ENCODE data around the gene PTPN11. TPM values are rescaled to one million over a fixed set of nuclear protein-coding genes. Genes with fewer than 3 reads are reported as not detected.

PTPN11 gene
- polyA plus RNA-seq, 1 donor (not counting 4 experiments of a cell fraction or from before 2014, with no cell fraction given), result 95.3 TPM

GRCh38 chr12:112546996-112547395 lies 128.2 kb downstream of the PTPN11 start:
- Histone ChIP-seq H3K27ac (ENCODE audit: control insufficient read depth, insufficient read depth, low read length) (no peak overlapping the region), H3K27me3 (ENCODE audit: control insufficient read depth, extremely low read depth, insufficient read depth, low read length) (no peaks in the 10 kb centered on the region), H3K9me1 (ENCODE audit: control insufficient read depth, extremely low read depth, insufficient read depth, low read length) (no peaks in the 10 kb centered on the region), H2AFZ (ENCODE audit: control insufficient read depth, low read length) (no peak overlapping the region), H3K4me3 (ENCODE audit: control insufficient read depth in 2 of 3, extremely low read depth in 1 of 3, insufficient read depth in 2 of 3, low read depth in 1 of 3, low read length in 3 of 3) (no peak overlapping the region), H3K79me2 (ENCODE audit: control insufficient read depth, insufficient read depth, low read length) (no peaks in the 10 kb centered on the region), H4K20me1 (ENCODE audit: control insufficient read depth, extremely low read depth, insufficient read depth, low read length) (no peaks in the 10 kb centered on the region), H3K9me3 (ENCODE audit: control insufficient read depth, low read depth, low read length) (no peaks in the 10 kb centered on the region), H3K9ac (ENCODE audit: control insufficient read depth, extremely low read depth, insufficient read depth, low read length) (no peak overlapping the region), H3K36me3 (ENCODE audit: control insufficient read depth in 2 of 2, extremely low read depth in 1 of 2, insufficient read depth in 2 of 2, low read length in 2 of 2) (no peaks in the 10 kb centered on the region), H3K4me1 (ENCODE audit: control insufficient read depth, extremely low read depth, insufficient read depth, low read length) (no peaks in the 10 kb centered on the region), H3K4me2 (ENCODE audit: control insufficient read depth, extremely low read depth, insufficient read depth, low read depth, low read length) (no peak overlapping the region)
- no peak for DNase-seq (ENCODE audit: low read depth, low spot score)
- dilution Hi-C loops (cut with MboI; ENCODE audit: extremely low pct_ligation_motif_present, low sequenced_read_pairs), result no loop called here
- no peak for FAIRE-seq
- no peak for TF ChIP-seq EZH2 (IDR thresholded peaks at IDR 0.05; ENCODE audit: low read length)
- TF ChIP-seq, protein P1, sequence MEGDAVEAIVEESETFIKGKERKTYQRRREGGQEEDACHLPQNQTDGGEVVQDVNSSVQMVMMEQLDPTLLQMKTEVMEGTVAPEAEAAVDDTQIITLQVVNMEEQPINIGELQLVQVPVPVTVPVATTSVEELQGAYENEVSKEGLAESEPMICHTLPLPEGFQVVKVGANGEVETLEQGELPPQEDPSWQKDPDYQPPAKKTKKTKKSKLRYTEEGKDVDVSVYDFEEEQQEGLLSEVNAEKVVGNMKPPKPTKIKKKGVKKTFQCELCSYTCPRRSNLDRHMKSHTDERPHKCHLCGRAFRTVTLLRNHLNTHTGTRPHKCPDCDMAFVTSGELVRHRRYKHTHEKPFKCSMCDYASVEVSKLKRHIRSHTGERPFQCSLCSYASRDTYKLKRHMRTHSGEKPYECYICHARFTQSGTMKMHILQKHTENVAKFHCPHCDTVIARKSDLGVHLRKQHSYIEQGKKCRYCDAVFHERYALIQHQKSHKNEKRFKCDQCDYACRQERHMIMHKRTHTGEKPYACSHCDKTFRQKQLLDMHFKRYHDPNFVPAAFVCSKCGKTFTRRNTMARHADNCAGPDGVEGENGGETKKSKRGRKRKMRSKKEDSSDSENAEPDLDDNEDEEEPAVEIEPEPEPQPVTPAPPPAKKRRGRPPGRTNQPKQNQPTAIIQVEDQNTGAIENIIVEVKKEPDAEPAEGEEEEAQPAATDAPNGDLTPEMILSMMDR (optimal IDR thresholded peaks at IDR 0.05 in 1 of 3, IDR thresholded peaks at IDR 0.05 in 1 of 3, conservative IDR thresholded peaks at IDR 0.05 in 1 of 3; ENCODE audit: extremely low read depth in 1 of 3, insufficient read depth in 2 of 3, low read length in 3 of 3), result no peak

GRCh38 chr12:112549031-112549430 lies 130.3 kb downstream of the PTPN11 start:
- Histone ChIP-seq H3K9me1 (ENCODE audit: control insufficient read depth, extremely low read depth, insufficient read depth, low read length) (no peaks in the 10 kb centered on the region), H3K4me3 (ENCODE audit: control insufficient read depth in 2 of 3, extremely low read depth in 1 of 3, insufficient read depth in 2 of 3, low read depth in 1 of 3, low read length in 3 of 3) (no peak overlapping the region), H2AFZ (ENCODE audit: control insufficient read depth, low read length) (no peak overlapping the region), H3K9ac (ENCODE audit: control insufficient read depth, extremely low read depth, insufficient read depth, low read length) (no peak overlapping the region), H4K20me1 (ENCODE audit: control insufficient read depth, extremely low read depth, insufficient read depth, low read length) (no peaks in the 10 kb centered on the region), H3K27ac (ENCODE audit: control insufficient read depth, insufficient read depth, low read length) (no peak overlapping the region), H3K4me1 (ENCODE audit: control insufficient read depth, extremely low read depth, insufficient read depth, low read length) (no peaks in the 10 kb centered on the region), H3K36me3 (ENCODE audit: control insufficient read depth in 2 of 2, extremely low read depth in 1 of 2, insufficient read depth in 2 of 2, low read length in 2 of 2) (no peaks in the 10 kb centered on the region), H3K4me2 (ENCODE audit: control insufficient read depth, extremely low read depth, insufficient read depth, low read depth, low read length) (no peak overlapping the region), H3K27me3 (ENCODE audit: control insufficient read depth, extremely low read depth, insufficient read depth, low read length) (no peaks in the 10 kb centered on the region), H3K9me3 (ENCODE audit: control insufficient read depth, low read depth, low read length) (no peaks in the 10 kb centered on the region), H3K79me2 (ENCODE audit: control insufficient read depth, insufficient read depth, low read length) (no peaks in the 10 kb centered on the region)
- no peak for DNase-seq (ENCODE audit: low read depth, low spot score)
- FAIRE-seq, result no peak
- dilution Hi-C loops (cut with MboI; ENCODE audit: extremely low pct_ligation_motif_present, low sequenced_read_pairs), result no loop called here
- no peak for TF ChIP-seq EZH2 (IDR thresholded peaks at IDR 0.05; ENCODE audit: low read length)
- TF ChIP-seq, protein P1 (optimal IDR thresholded peaks at IDR 0.05 in 1 of 3, IDR thresholded peaks at IDR 0.05 in 1 of 3, conservative IDR thresholded peaks at IDR 0.05 in 1 of 3; ENCODE audit: extremely low read depth in 1 of 3, insufficient read depth in 2 of 3, low read length in 3 of 3), result no peak
